AG04450 (cell line): ENCODE data around the gene ADAM11. TPM values are rescaled to one million over a fixed set of nuclear protein-coding genes. Genes with fewer than 3 reads are reported as not detected.

Experiments
- CTCF ChIA-PET: fragments of 300-600, 350-600 bp; formaldehyde crosslinking; extraction: SDS; loops from one replicate; lab custom pipeline; 2022; ENCODE audit warnings: antibody characterized with exemption, inconsistent platforms; lab: Charles Lee
- POLR2A ChIA-PET: fragments of 350-600 bp; formaldehyde crosslinking; extraction: SDS; loops from one replicate; lab custom pipeline; 2021; ENCODE audit warnings: antibody characterized with exemption, inconsistent platforms; lab: Yijun Ruan, JAX
- DNase-seq: peaks from one replicate; pipeline ENCODE4 v3.0.0-alpha.2; 2011; ENCODE audit warnings: low read depth, low spot score
- H3K27ac ChIP-seq: one replicate; pipeline ENCODE4 v1.5.1; 2012; ENCODE audit warnings: low read depth, low read length, control low read depth
- H3K27me3 ChIP-seq: one replicate; pipeline ENCODE4 v1.6.0; 2012; ENCODE audit warnings: low read length; ENCODE audit not compliant: control insufficient read depth, insufficient read depth
- H3K4me3 ChIP-seq: 2 replicates; pipeline ENCODE4 v1.5.1; 2011; ENCODE audit warnings: mild to moderate bottlenecking, low read depth, low read length, control low read depth
- H3K9me3 ChIP-seq: 2 replicates; pipeline ENCODE4 v1.5.1; 2012; ENCODE audit warnings: low read length; ENCODE audit not compliant: control insufficient read depth, insufficient read depth
- CTCF ChIP-seq: IDR thresholded peaks from 2 replicates; pipeline ENCODE4 v1.5.1; 2011; ENCODE audit warnings: low read depth, low read length, control low read depth, inconsistent platforms
- polyA plus RNA-seq: library from polyadenylated mRNA; depleted of rRNA; stranded (reverse); fragments of >200 nt; gene quantifications from 2 replicates; pipeline ENCODE4 v1.2.3, GENCODE V29; 2011

ADAM11 gene
- polyA plus RNA-seq, 1 experiment: 0.37 TPM

DNA sequence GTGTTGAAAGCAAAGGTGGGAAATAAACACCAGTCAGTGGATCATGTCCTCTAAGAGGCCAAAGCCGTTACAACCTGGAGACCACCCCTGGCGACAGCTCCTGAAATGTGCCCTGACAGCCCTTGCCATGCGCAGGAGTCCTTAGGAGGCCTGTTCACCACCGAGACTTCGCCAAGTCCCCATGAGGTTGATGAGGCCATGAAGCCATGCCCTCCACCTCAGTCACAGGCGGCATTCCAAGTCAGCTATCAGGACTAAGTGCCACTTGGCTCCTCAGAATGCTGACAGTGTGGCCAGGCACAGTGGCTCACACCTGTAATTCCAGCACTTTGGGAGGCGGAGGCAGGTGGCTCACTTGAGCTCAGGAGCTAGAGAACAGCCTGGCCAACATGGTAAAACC is 27.1 kb downstream of the ADAM11 start:
- ChIA-PET CTCF (no interaction called here), POLR2A (no interaction called here)
- Histone ChIP-seq H3K27me3 (no peaks in the 10 kb centered on the region), H3K27ac (no peak overlapping the region), H3K9me3 (no peaks in the 10 kb centered on the region; the same call in 1 of the 2 replicates), H3K4me3 (no peak overlapping the region)
- DNase-seq: no peak
- no peak for TF ChIP-seq CTCF

DNA sequence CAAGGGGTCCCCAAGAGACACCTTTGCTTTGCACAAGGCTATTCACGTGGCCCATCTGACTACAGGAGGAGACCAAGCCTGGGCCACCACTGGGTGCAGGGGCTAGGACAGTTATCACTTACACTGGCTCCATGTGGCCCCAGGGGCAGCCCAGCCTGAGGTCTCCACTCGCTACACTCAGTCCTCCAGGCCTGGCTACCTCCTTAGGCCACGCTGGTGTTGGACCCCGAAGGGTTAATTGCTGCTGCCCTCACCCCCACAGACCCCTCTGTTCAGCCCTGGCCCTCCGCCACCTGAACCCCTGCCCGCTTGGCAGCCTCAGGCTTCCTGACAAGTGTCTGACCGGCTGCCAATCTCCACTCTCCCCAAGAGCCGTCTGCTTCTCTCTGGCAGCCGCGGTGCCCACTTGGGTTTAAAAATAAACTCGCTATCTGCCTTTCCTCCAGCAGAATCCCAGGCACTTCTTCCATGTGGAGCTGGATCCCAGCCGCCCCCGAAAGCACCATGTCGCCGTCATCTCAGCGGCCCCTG is 27.8 kb downstream of the ADAM11 start:
- Histone ChIP-seq H3K27me3 (no peaks in the 10 kb centered on the region), H3K27ac (no peak overlapping the region), H3K9me3 (no peaks in the 10 kb centered on the region; the same call in 1 of the 2 replicates), H3K4me3 (no peak overlapping the region)
- no peak for TF ChIP-seq CTCF
- DNase-seq: no peak
- ChIA-PET CTCF (interaction anchor here (1.5 kb wide), 1 partner anchor 7 kb away, joined by 5 read pairs; no protein-coding TSS in a partner anchor), POLR2A (no interaction called here)

- Histone ChIP-seq H3K9me3 (no peaks in the 10 kb centered on the region; the same call in 1 of the 2 replicates), H3K27me3 (no peaks in the 10 kb centered on the region), H3K4me3 (no peak overlapping the region), H3K27ac (no peak overlapping the region)
- no peak for TF ChIP-seq CTCF
- ChIA-PET POLR2A (no interaction called here), CTCF (interaction anchor here (1.5 kb wide), 1 partner anchor 8 kb away, joined by 5 read pairs; no protein-coding TSS in a partner anchor)
- DNase-seq: no peak
Observed at GRCh38 chr17:44787271-44787940, 28.6 kb downstream of the ADAM11 start.

GRCh38 chr17:44788139-44788538 is 29.4 kb downstream of the ADAM11 start:
- no peak overlapping the region for H3K4me3 ChIP-seq
- H3K27ac ChIP-seq: no peak overlapping the region
- ChIA-PET CTCF (interaction anchor here (1.5 kb wide), 1 partner anchor 9 kb away, joined by 5 read pairs; no protein-coding TSS in a partner anchor), POLR2A (no interaction called here)
- no peaks in the 10 kb centered on the region; the same call in 1 of the 2 replicates for H3K9me3 ChIP-seq
- H3K27me3 ChIP-seq: no peaks in the 10 kb centered on the region
- DNase-seq: no peak
- no peak for TF ChIP-seq CTCF

DNA sequence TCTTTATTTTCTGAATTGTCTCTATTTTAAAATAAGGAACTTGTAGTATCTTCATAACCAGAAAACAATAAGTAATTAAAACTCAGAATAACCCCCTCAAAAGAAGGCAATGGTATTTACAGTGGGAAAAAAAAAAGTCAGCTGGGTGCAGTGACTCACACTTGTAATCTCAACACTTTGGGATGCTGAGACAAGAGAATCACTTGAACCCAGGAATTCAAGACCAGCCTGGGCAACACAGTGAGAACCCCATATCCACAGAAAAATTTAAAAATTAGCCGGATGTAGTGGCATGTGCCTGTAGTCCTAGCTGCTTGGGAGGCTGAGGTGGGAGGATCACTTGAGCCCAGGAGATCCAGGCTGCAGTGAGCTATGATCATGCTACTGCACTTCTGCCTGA is 33.5 kb downstream of the ADAM11 start:
- Histone ChIP-seq H3K4me3 (no peak overlapping the region), H3K27ac (no peak overlapping the region), H3K27me3 (no peaks in the 10 kb centered on the region), H3K9me3 (no peaks in the 10 kb centered on the region; the same call in 1 of the 2 replicates)
- ChIA-PET POLR2A (interaction anchor here (0.5 to 0.7 kb wide), 2 partner anchors 14 to 356 kb away, joined by 4 to 7 read pairs; partner anchors contain the start of gene HEXIM1), CTCF (interaction anchor here (0.9 to 1.5 kb wide), 4 partner anchors 11 to 343 kb away, joined by 3 to 4 read pairs (median 4); partner anchors contain the start of gene ACBD4)
- no peak for TF ChIP-seq CTCF
- DNase-seq: peak; percentile 26
